Measurements from ENCODE around the gene HSD17B3.

HSD17B3 gene

DNA sequence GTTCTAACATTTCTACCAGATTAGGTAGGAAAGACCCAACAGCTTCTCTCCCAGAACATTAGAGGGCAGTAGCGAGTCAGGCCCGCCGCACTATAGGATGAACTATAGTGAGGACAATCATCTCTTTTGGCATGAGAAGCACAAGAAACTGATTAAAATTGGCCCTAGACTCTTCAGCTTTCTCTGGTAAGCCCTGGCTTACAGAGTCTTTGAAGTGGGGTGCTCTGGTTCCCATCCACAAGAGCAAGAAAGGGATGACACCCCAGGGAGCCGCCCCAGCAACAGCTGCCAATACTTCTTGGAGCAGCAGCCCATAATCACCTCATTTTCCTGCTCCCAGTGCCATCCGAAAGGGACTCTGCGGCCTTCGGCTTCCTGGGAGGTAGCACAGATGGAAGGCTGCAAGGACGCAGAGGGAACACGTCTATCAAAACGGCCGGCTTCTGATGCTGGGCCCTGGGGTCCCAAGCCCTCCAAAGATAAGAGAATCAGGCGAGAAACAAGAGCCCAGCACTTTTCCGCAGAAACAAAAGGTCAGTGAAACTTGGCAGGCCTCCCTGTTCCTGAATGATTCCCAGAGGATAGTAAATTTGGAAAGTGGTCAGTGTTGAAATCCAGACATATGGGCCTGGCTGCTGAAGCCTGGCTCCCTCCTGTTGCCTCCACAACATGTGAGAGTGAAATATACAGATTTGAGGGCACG lies 69.3 kb downstream of the HSD17B3 start:
- FAIRE-seq = peak; percentile 9

DNA sequence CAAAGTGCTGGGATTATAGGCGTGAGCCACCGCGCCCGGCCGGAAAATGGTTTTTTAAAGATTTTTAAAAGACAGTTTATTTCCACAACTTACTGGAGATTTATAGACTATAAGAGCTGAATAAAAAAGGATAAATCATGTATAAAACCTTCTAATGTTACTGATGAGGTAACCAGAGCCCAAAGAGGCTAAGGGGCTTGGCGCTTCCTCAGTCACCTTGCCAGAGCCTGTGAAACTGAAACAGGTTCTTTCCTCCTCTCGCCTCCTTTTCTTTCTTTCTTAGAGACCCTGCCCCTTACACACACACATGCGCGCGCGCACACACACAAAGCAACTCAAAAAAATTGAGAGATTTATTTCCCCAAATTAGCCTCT lies 69.8 kb downstream of the HSD17B3 start:
- no peak for FAIRE-seq

DNA sequence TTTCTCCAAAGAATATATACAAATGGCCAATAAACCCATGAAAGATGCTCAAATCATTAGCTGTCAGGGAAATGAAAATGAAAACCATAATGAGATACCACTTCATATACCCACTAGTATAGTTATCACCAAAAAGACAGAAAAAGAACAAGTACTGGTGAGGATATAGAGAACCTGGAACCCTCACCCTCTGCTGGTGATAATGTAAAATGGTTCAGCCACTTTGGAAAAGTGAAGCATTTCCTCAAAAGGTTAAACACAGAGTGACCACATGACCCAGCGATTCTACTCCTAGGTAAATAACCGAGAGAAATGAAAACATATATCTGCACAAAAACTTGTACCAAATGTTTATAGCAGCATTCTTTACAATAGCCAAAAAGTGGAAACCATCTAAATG lies 72.0 kb downstream of the HSD17B3 start:
- FAIRE-seq = no peak

DNA sequence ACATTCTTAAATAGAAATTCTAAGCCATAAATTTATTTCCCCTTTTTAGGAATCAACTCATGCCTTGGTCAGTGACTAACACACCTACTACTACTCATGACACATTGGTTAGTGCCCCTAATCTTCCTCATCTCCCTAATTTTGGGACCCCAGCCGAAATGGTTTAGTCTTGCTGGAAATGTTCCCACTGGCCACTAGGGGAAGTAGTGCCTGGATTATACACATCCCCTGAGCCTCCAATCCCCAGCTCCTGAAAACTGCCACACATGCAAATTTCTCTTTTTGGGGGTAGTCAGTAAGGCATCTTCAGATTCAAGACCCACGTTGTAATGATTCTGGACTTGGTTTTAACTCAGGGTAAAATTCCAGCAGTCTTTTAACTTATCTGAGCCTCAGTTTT lies 79.8 kb downstream of the HSD17B3 start:
- FAIRE-seq = no peak

DNA sequence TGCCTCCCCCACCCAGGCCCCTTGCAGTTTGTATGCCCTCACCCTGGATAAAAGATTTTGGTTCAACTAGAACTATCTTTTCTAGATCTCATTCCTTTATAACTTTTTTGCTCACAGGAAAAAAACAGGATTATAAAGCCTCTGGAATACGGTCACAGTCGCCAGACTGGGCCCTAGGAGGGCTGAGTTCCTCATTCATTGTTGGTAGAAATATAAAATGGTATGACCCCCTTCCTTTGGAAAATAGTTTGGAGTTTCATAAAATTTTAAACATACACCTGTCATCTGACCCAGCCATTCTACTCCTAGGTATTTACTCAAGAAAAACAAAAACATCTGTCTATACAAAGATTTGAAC lies 82.1 kb downstream of the HSD17B3 start:
- peak; percentile 83 for FAIRE-seq

DNA sequence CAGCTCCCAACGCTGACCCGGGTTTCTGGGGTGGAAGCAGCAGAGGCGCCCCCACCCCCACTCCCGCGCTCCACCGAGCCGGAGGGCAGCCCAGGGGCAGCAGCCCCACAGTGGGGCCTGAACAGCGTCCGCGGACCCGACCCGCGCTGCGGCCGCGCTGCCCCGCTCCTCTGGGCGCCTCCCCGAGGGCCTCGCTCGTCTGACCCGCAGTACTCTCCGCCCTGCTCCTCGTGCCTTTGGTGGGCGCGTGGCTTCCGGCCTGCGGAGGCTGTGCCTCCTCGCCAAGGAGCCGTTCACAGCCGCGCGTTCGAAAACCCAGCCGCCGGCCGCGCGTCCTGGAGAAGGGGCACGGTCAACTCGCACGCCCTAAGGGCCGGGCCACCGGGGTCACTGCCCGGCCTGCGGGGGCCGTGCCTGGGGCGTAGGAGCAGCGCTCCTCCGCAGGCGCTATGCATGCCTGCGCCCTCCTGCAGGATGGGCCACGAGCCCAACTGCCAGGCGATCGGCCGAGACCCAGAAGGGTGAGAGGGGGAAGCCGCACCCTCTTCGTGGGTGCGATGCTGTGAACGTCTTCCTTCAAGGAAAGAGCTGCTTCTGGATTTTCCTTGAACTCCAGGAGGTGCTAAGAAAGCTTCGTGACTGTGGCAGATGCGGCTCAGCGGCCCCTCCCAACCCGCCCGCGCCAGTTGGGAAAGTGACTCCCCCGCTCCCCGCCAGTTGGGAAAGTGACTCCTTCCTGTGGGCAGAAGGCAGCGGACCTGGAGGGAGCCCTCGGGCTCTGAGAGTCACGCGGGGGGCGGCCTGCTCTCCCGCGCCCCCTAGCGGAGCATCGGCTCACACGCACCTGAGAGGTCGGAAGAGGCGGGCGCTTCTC lies 82.7 kb downstream of the HSD17B3 start:
- no peak for FAIRE-seq

DNA sequence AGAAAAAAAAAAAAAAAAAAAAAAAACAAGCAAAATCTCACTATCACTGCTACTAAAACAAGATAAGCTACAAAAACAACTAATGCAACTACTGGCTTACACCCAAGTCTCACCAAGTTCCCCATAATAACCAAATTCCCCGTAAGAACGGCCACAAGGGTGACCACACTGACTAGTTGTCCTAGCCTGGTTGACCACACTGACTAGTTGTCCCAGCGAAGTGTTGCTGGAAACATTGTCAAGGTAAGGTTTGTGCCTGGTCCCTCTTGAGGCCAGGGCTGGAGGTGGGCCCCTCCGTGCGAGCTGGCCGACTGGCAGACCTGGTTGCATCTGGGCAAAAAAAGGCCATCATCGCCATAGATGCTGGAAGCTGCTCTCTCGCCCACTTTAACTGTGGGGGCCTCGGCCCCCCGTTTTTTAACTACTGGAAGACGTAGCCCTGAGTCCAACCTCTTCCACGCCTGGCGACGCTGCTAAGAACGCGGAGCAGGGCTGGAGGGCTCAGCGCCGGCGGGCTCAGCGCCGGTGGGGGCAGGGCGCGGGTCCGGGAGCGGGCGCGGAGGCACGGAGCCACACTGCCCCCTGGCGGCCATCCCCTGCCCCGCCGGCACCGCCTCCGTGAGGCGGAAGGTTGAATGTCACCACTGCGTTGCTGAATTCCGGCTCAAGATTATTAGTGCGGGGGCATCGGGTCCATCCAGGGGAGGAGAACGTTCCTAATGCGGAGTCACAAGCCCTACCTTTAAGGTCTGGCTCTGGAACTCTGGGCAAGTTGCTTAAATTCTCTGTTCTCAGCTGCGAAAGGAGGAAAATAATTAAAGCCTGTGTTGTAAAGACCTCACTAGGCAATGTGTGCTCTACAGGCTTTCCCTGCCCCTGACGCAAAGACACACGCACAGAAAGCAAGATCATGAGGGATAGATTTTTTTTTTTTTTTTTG lies 84.0 kb downstream of the HSD17B3 start:
- no peak for FAIRE-seq

DNA sequence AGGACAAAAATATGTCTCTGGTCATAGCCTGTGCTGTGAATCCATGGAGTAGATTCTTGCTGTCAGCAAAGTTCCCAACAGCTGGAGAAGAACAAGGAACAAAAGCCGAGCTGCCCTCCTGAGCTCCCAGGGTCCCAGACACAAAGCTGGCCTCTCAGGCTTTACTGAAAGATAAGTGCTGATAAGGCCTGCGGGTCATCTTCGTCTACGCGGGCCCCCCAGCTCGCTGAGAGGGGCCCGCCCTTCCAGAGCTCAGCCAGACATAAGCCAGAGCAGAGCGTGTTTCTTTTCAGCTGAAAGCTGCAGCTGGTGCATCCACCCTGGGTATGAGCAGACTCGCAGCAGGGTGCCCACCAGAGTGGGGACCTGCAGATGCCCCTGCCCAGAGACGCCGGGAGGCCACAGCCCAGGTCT lies 84.7 kb downstream of the HSD17B3 start:
- FAIRE-seq = no peak

DNA sequence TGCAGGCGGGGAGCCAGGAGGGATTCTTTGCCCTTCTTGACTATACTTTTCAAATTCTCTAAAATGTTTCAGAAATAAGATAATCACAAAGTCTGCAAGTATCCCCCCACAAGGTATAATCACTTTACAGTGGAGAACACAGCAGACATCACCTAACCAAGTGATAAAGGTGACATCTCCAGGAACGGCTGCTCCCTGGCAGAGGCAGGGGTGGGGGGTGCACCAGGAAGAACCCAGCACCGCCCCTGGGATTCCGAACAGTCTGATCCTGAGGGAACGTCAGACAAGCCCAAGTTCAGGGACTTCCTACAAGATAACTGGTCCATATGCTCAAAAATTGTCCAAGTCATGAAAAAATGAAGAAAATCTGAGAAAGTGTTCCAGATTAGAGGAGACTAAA lies 85.4 kb downstream of the HSD17B3 start:
- FAIRE-seq = no peak

DNA sequence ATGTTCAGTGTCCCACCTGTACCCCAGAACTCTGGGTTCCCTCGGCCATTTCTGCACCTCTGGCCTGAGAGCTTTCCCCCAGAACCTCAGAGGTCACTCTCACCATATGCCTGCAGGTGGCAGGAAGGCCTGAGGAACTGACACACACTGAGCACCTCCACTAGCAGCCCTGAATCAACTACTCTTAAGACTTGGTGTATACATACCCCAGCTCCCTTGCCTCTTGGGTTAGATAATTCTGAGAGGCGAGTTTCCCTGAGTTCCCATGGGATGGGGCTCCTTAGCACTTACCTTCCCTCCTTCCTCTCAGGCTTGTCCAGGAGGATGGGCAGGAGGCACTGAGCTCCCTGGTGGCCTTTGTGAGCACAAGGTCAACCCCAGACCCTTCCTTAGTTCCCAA lies 86.1 kb downstream of the HSD17B3 start:
- FAIRE-seq = no peak

DNA sequence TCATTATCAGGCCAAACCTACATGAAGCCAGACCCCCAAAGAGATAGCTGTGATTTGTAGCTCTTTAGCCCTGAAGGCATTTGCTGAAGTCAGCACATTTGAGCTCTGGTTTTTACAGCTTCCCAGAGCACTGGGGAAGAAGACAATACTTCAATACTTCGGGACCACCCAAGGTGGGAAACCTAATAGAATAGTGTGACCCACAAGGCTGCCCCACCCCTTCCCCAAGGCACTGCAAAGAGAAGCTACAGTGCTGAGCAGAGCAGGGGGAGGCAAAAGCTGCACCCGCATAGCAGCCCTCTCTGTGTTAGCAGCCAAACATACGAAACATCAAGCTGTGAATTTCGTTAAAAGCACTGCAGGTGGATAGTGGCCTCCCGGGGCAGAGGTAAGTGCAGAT lies 87.3 kb downstream of the HSD17B3 start:
- no peak for FAIRE-seq

DNA sequence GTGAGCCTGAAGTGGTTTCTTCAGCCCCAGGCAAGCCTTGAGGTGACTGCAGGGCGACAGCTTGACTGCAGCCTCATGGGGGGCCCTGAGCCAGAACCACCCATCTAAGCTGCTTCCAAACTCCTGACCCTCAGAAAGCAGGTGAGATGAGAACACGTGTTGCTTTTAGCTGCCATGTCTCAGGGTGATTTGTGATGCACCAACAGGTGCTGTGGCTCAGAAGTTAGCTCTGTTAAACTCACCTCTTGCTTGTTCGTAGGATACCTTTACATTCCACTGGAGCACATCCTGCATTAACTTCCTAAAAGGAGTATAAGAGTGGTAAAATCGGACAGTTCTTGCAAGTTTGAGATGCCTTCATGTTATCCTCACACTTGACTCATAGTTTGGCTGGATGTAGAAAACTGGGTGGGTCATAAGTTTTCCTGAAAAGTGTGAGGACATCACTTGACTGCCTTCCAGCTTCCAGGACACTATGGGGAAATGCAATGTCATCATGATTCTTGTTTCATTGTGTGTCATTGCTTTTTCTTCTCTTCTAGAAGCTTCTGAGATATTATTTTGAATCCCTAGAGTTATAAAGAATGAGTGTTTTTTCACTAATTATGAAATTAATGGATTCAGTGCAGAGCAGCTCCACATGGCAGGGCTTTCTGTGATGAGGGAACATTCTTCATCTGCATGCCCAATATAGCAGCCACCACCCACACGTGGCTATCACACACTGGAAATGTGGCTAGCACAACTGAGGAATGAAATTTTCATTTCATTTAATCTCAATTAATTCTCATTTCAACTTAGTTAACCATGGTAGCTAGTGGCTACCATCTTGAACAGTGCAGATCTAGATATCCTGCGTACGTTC lies 92.3 kb downstream of the HSD17B3 start:
- FAIRE-seq = no peak

DNA sequence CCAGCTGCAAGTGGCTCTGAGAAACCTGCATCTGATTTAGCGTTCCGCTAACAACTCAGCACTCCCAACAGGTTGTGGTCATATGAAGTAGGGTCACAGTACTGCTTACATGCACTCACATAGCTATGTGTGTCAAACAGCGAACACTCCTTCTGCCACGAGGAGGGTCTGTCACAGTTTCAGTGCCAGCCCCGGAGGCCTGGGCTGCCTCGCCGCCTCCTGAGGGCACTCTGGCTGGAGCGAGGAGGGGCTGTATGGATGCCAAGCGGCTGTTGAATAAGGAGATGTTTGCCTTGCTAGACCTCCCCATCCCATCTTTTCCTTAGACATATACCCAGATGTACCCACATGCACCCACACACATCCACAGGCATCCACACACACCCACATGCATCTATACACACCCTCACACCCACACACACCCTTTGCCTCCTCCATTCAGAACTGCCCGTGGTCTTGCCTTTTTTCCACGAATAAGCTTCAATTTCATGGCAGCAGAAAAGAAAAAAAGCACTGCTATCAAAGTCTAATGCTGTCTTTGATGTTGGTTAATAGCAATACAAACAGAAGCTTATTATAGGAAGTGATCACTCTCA lies 95.7 kb downstream of the HSD17B3 start:
- no peak for FAIRE-seq

DNA sequence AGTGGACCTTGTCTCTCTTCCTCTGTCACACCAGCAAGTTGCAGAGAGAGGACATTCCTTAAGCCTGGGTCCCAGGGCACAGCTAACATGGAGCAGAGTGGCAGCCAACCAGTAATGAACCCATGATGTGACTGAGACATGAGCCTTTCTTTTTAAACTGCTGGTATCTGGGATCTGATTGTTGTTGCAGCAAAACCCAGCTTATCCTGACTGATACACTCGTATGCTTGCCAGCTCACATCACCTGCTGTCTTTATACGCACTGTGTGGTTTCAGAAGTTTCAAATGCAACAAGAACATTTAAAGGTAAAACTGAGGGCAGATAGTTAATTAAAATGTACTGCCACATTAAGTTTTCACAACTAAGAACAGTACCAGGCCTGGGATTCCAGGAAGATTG lies 97.1 kb downstream of the HSD17B3 start:
- no peak for FAIRE-seq

DNA sequence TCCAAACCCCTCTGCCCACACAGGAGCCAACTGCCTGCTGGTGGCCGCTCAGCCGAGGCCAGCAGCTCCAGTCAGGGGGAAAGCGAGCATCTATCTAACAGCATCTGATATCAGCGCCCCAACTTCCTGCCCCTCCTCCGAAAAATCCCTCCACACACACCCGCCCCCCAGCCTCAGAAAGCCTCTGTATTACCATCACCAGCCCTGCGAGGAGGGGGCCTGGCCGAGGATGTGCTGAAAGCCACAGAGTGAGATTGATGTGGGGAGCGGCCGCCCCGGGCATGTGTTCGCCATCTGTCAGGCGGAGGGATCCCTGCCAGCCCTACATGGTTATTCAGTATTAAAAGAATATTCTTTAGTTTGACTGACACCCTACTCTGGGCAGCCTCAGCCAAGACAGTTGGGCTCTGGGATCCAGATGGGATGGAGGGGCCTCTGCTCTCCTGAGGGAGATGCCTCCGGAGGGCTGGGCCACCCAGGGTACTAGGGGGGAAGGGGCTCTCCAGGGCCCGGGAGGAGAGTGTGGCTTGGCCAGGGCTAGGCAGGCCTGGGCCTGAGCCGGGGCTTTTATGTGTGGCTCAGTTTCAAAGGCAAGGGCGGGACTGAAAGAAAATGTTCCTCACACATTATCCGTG lies 98.0 kb downstream of the HSD17B3 start:
- no peak for FAIRE-seq

DNA sequence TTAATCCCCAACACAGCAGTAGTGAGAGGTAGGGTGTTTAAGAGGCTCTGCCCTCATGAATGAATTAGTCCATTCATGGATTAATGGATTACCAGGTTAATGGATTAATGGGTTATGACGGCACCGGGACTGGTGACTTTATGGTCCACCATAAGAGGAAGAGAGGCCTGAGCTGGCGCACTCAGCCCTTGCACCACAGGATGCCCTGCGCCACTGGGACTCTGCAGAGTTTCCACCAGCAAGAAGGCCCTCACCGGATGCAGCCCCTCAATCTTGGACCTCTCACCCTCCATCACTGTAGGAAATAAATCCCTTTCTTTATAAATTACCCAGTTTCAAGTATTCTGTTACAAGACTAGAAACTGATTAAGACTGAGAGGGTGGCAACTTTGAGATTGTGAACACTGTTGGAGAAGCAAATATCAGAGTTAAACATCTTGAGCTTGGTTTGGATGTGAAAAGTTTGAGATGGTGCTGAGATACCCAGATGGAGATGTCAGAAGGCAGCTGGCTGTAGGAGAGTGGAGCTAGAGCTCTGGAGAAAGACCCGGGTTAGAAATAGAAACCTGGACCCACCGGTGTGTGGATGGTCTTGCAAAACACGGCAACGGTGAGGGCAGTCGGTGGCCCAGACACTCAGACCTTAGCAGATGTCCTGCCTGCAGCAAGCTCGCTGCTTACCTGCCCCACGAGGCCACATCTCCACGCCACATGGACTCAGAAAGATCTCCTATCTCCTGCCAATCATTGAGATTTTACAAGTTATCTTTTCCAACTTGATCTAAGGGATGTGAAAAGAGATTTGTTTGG lies 98.8 kb downstream of the HSD17B3 start:
- no peak for FAIRE-seq

DNA sequence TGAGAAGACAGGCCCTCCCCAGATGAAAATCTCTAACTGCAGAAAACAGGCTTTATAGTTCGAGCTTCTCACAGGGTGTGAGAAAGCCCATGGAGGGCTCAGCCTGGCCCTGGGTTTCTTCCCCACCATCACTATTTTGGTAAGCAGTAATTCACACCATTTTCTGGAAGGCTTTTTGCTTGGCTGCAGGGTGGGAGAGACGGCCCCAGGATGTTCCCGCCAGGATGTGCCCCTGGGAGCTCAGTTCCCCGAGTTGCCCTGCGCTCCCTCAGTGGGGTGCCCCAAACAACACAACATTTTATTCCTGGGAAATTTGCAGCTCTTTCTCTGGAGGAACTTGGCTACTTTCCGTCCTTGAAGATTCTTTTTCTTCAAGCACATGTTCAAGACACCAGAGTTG lies 100.8 kb downstream of the HSD17B3 start:
- no peak for FAIRE-seq

DNA sequence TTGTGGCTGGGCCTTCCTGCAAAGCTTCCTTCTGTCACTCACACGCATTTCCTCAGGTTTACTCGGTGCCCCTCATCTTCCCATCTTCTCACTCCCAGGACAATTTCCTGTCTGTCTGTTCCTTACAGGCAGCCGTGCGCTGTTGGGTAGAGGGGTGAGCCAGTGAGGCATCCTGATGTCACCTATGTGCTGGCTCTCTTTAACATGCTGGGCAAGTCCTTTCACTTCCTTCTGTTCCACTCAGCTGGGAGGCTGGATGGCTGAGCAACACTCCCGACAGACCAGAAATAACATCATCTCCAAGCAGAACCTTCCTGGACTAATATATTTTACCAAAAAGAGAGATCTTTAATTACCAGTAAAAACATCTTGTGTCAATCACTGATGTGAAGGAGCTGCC lies 103.0 kb downstream of the HSD17B3 start:
- no peak for FAIRE-seq

DNA sequence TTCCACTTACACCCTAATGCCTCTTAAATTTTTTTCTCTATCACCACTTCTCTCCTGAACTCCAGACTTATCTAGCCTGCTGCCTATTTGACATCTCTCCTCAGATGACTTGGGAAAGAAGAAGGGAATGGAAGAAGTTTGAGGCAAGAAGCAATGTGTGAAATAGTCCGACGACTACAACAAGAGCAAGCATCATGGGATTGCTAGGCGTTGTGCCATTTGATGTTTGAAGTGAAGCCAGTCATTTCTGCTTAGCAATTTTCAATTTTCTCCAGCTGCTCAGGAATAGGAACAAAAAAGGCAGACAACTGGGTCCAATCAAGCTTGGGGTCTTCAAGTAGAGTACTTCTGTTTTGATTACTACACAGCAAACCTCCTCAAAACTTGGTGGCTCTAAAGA lies 106.4 kb downstream of the HSD17B3 start:
- FAIRE-seq = no peak

DNA sequence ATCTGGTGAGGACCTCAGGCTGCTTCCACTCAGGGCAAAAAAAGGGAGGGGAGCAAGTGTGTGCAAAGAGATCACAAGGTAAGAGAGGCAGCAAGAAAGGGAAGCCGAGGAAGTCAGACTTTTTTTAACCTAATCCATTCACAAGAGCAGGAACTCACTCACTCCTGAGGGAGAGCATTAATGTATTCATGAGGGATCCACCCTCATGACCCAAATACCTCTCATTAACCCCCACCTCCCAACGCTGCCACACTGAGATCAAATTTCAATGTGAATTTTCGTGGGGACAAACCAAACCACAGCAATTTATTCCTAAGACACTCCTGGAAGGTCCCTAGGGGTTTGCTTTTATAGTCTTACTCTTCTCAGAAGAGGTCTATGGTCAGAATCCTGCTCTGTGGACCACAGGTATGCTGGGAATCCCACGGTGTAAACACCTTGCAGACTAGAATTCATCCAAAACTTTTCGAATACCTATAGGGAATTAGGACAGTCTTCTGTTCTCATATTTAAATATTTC lies 108.7 kb downstream of the HSD17B3 start:
- no peak for FAIRE-seq
